ENCODE data around the gene GUCY2C.

GRCh38 chr12:14694970-14695369 lies 1.4 kb downstream of the GUCY2C start:
- TF ChIP-seq CTCF (IDR thresholded peaks at IDR 0.05): no peak
- no peak for TF ChIP-seq POLR2A (IDR thresholded peaks at IDR 0.05)
- no peak for TF ChIP-seq POLR2AphosphoS5 (IDR thresholded peaks at IDR 0.05)
